Measurements from ENCODE around the gene DNASE1L2.

DNASE1L2 gene

GRCh38 chr16:2216330-2216729, 19.9 kb upstream of the DNASE1L2 start:
- Histone ChIP-seq H3K79me2 (ENCODE audit: insufficient read depth, low read length) (peaks cover 16% of the 10 kb centered on the region), H3K4me3 (ENCODE audit: low read length, poor library complexity, severe bottlenecking) (no peak overlapping the region), H3K36me3 (ENCODE audit: insufficient read depth, low read length) (no peaks in the 10 kb centered on the region; the same call in 1 of the 2 replicates), H2AFZ (ENCODE audit: low read length) (no peak overlapping the region), H3K4me2 (ENCODE audit: low read depth, low read length, poor library complexity, severe bottlenecking) (no peak overlapping the region), H3K9me3 (ENCODE audit: insufficient read depth, low read depth, low read length) (no peaks in the 10 kb centered on the region), H3K9me2 (replicated peaks; ENCODE audit: low read depth, low read length) (no peaks in the 10 kb centered on the region), H3K27me3 (ENCODE audit: insufficient read depth, low read length, poor library complexity, severe bottlenecking) (no peaks in the 10 kb centered on the region), H4K20me1 (ENCODE audit: insufficient read depth, low read length, poor library complexity, severe bottlenecking) (no peaks in the 10 kb centered on the region), H3K9ac (ENCODE audit: low read depth, low read length, poor library complexity, severe bottlenecking) (no peak overlapping the region), H3F3A (ENCODE audit: low read depth) (no peaks in the 10 kb centered on the region), H3K4me1 (ENCODE audit: insufficient read depth, low read length, poor library complexity, severe bottlenecking) (peaks cover 5% of the 10 kb centered on the region)
- TF ChIP-seq EZH2phosphoT487 (IDR thresholded peaks at IDR 0.05; ENCODE audit: borderline replicate concordance): no peak
- no peak for TF ChIP-seq CTCF (conservative IDR thresholded peaks at IDR 0.05; ENCODE audit: low read length)

- no peaks in the 10 kb centered on the region for H3K9me3 ChIP-seq (ENCODE audit: insufficient read depth, low read depth, low read length)
- TF ChIP-seq EZH2phosphoT487 (IDR thresholded peaks at IDR 0.05; ENCODE audit: borderline replicate concordance) (no peak), CTCF (conservative IDR thresholded peaks at IDR 0.05; ENCODE audit: low read length) (no peak)
- H3K27me3 ChIP-seq (ENCODE audit: insufficient read depth, low read length, poor library complexity, severe bottlenecking): no peaks in the 10 kb centered on the region
- peak within 1 kb of the TSS; percentile 90 for H3K9ac ChIP-seq (ENCODE audit: low read depth, low read length, poor library complexity, severe bottlenecking)
- no peaks in the 10 kb centered on the region for H3K9me2 ChIP-seq (replicated peaks; ENCODE audit: low read depth, low read length)
- H4K20me1 ChIP-seq (ENCODE audit: insufficient read depth, low read length, poor library complexity, severe bottlenecking): peaks cover 3% of the 10 kb centered on the region
- peaks cover 41% of the 10 kb centered on the region for H3K79me2 ChIP-seq (ENCODE audit: insufficient read depth, low read length)
- peak within 1 kb of the TSS; percentile 79 for H3K4me2 ChIP-seq (ENCODE audit: low read depth, low read length, poor library complexity, severe bottlenecking)
- H3K4me3 ChIP-seq (ENCODE audit: low read length, poor library complexity, severe bottlenecking): peak within 1 kb of the TSS; percentile 87
- no peaks in the 10 kb centered on the region for H3F3A ChIP-seq (ENCODE audit: low read depth)
- no peaks in the 10 kb centered on the region for H3K4me1 ChIP-seq (ENCODE audit: insufficient read depth, low read length, poor library complexity, severe bottlenecking)
- H3K36me3 ChIP-seq (ENCODE audit: insufficient read depth, low read length): no peaks in the 10 kb centered on the region
- peak within 1 kb of the TSS; percentile 75; the same call in 1 of the 2 replicates for H2AFZ ChIP-seq (ENCODE audit: low read length)
Measured at GRCh38 chr16:2223221-2223941, 12.9 kb upstream of the DNASE1L2 start, which contains the start of gene E4F1. E4F1 (plus strand) TSS chr16:2223591; CDS start chr16:2223614, 23 bp downstream.

GRCh38 chr16:2223942-2224486, 12.2 kb upstream of the DNASE1L2 start:
- Histone ChIP-seq H3K4me2 (ENCODE audit: low read depth, low read length, poor library complexity, severe bottlenecking) (peak overlapping the region; percentile 79), H4K20me1 (ENCODE audit: insufficient read depth, low read length, poor library complexity, severe bottlenecking) (peaks cover 3% of the 10 kb centered on the region), H3K9ac (ENCODE audit: low read depth, low read length, poor library complexity, severe bottlenecking) (peak overlapping the region; percentile 90), H3K9me2 (replicated peaks; ENCODE audit: low read depth, low read length) (no peaks in the 10 kb centered on the region), H3K4me1 (ENCODE audit: insufficient read depth, low read length, poor library complexity, severe bottlenecking) (no peaks in the 10 kb centered on the region), H2AFZ (ENCODE audit: low read length) (peak overlapping the region; percentile 75; the same call in 1 of the 2 replicates), H3K27me3 (ENCODE audit: insufficient read depth, low read length, poor library complexity, severe bottlenecking) (no peaks in the 10 kb centered on the region), H3K9me3 (ENCODE audit: insufficient read depth, low read depth, low read length) (no peaks in the 10 kb centered on the region), H3K36me3 (ENCODE audit: insufficient read depth, low read length) (no peaks in the 10 kb centered on the region), H3K79me2 (ENCODE audit: insufficient read depth, low read length) (peaks cover 41% of the 10 kb centered on the region), H3K4me3 (ENCODE audit: low read length, poor library complexity, severe bottlenecking) (peak overlapping the region; percentile 87), H3F3A (ENCODE audit: low read depth) (no peaks in the 10 kb centered on the region)
- TF ChIP-seq CTCF (conservative IDR thresholded peaks at IDR 0.05; ENCODE audit: low read length): no peak
- TF ChIP-seq EZH2phosphoT487 (IDR thresholded peaks at IDR 0.05; ENCODE audit: borderline replicate concordance): no peak
